Thoracic aorta (tissue), 2 donors: Measurements from ENCODE around the gene ZMYND10. TPM values are rescaled to one million over a fixed set of nuclear protein-coding genes. Genes with fewer than 3 reads are reported as not detected.

ENCODE experiments used
- ATAC-seq: fragments of 150-250 bp; one replicate; pipeline ENCODE4 v1.8.0; 2017; ENCODE audit warnings: low read depth; ENCODE audit not compliant: insufficient number of reproducible peaks, low FRiP score
- DNase-seq: peaks from one replicate; pipeline ENCODE4 v3.0.0-alpha.2; 2020; ENCODE audit warnings: low spot score
- H3K27ac ChIP-seq, 2 donors: fragments of 200-600 bp; sonication (generic); 1 replicate in 1 of 2; 2 replicates in 1 of 2; pipeline ENCODE4 v1.5.1; 2016; ENCODE audit warnings: mild to moderate bottlenecking in 2 of 2, moderate library complexity in 2 of 2
- H3K27me3 ChIP-seq: fragments of 200-600 bp; sonication (generic); replicated peaks from 2 replicates; pipeline ENCODE4 v1.6.0; 2016; ENCODE audit warnings: mild to moderate bottlenecking; ENCODE audit not compliant: insufficient read depth
- H3K36me3 ChIP-seq: fragments of 200-600 bp; sonication (generic); one replicate; pipeline ENCODE4 v1.5.1; 2016
- H3K4me1 ChIP-seq, 2 donors: fragments of 200-600 bp; sonication (generic); 1 replicate in 1 of 2; 2 replicates in 1 of 2; pipeline versions ENCODE4 v1.5.1 to v1.6.0; 2016; ENCODE audit warnings: low read depth in 2 of 2, mild to moderate bottlenecking in 1 of 2; ENCODE audit not compliant: control insufficient read depth in 1 of 2
- H3K4me3 ChIP-seq: fragments of 200-600 bp; sonication (generic); 2 replicates; pipeline ENCODE4 v1.5.1; 2016; ENCODE audit warnings: mild to moderate bottlenecking
- H3K9me3 ChIP-seq: fragments of 200-600 bp; sonication (generic); 2 replicates; pipeline ENCODE4 v1.5.1; 2016
- CTCF ChIP-seq: fragments of 200-600 bp; sonication (generic); IDR thresholded peaks from one replicate; pipeline ENCODE4 v1.5.1; 2019; ENCODE audit warnings: antibody characterized with exemption
- total RNA-seq, 2 donors: library from RNA; depleted of rRNA; stranded (reverse); fragments of >200 nt; gene quantifications; one replicate each; pipeline versions ENCODE4 v1.1.0 to v1.2.3, GENCODE V29; 2016

Gene ZMYND10
- total RNA-seq, 2 donors from 2014 or later: not detected

GRCh38 chr3:50322386-50323091 is 23.0 kb downstream of the ZMYND10 start, which contains the start of gene HYAL2:
Gene HYAL2 (minus strand): TSS chr3:50322745. CDS start chr3:50320489, 2,256 bp downstream.
- H3K27ac ChIP-seq: peak within 1 kb of the TSS; percentile 91 to 97
- H3K36me3 ChIP-seq: peaks cover 10% of the 10 kb centered on the region
- no peak for DNase-seq
- no peaks in the 10 kb centered on the region for H3K27me3 ChIP-seq
- peaks cover 33 to 55% of the 10 kb centered on the region in 2 donors for H3K4me1 ChIP-seq
- no peak for TF ChIP-seq CTCF
- no peaks in the 10 kb centered on the region for H3K9me3 ChIP-seq
- H3K4me3 ChIP-seq: peak within 1 kb of the TSS; percentile 73
- no peak for ATAC-seq

GRCh38 chr3:50322115-50322385 is 23.5 kb downstream of the ZMYND10 start:
- H3K36me3 ChIP-seq: peaks cover 10% of the 10 kb centered on the region
- no peaks in the 10 kb centered on the region for H3K9me3 ChIP-seq
- no peak for TF ChIP-seq CTCF
- H3K4me3 ChIP-seq: peak overlapping the region; percentile 73
- no peak for DNase-seq
- ATAC-seq: no peak
- H3K27me3 ChIP-seq: no peaks in the 10 kb centered on the region
- peaks cover 29 to 50% of the 10 kb centered on the region in 2 donors for H3K4me1 ChIP-seq
- peak overlapping the region; percentile 91 to 97 for H3K27ac ChIP-seq

GRCh38 chr3:50321336-50322114 is 24.0 kb downstream of the ZMYND10 start:
- ATAC-seq (peak; percentile 71), DNase-seq (no peak)
- TF ChIP-seq CTCF: peak; percentile 42
- Histone ChIP-seq H3K36me3 (peaks cover 10% of the 10 kb centered on the region), H3K4me3 (peak overlapping the region; percentile 73), H3K9me3 (no peaks in the 10 kb centered on the region), H3K27me3 (no peaks in the 10 kb centered on the region), H3K27ac (peak overlapping the region; percentile 91 to 97), H3K4me1 (peaks cover 26 to 44% of the 10 kb centered on the region in 2 donors)

GRCh38 chr3:50320853-50321335 is 24.6 kb downstream of the ZMYND10 start:
- DNase-seq: no peak
- ATAC-seq: peak; percentile 27
- peak overlapping the region; percentile 73 for H3K4me3 ChIP-seq
- peaks cover 26 to 44% of the 10 kb centered on the region in 2 donors for H3K4me1 ChIP-seq
- peaks cover 6% of the 10 kb centered on the region for H3K36me3 ChIP-seq
- no peaks in the 10 kb centered on the region for H3K9me3 ChIP-seq
- peak overlapping the region; percentile 91 to 97 for H3K27ac ChIP-seq
- TF ChIP-seq CTCF: no peak
- H3K27me3 ChIP-seq: no peaks in the 10 kb centered on the region

- H3K27ac ChIP-seq: peak overlapping the region; percentile 91 to 97
- H3K4me1 ChIP-seq: peaks cover 26 to 44% of the 10 kb centered on the region in 2 donors
- no peaks in the 10 kb centered on the region for H3K9me3 ChIP-seq
- no peak for TF ChIP-seq CTCF
- H3K36me3 ChIP-seq: peaks cover 4% of the 10 kb centered on the region
- no peak for DNase-seq
- no peaks in the 10 kb centered on the region for H3K27me3 ChIP-seq
- ATAC-seq: no peak
- H3K4me3 ChIP-seq: peak overlapping the region; percentile 73
Observed at GRCh38 chr3:50319894-50320625, 25.5 kb downstream of the ZMYND10 start.
